ENCODE measurements around the gene OPALIN. TPM values are rescaled to one million over a fixed set of nuclear protein-coding genes. Genes with fewer than 3 reads are reported as not detected.

The OPALIN gene
- polyA plus RNA-seq, 1 of the 3 experiments (the other 2 are of a cell fraction): not detected

DNA sequence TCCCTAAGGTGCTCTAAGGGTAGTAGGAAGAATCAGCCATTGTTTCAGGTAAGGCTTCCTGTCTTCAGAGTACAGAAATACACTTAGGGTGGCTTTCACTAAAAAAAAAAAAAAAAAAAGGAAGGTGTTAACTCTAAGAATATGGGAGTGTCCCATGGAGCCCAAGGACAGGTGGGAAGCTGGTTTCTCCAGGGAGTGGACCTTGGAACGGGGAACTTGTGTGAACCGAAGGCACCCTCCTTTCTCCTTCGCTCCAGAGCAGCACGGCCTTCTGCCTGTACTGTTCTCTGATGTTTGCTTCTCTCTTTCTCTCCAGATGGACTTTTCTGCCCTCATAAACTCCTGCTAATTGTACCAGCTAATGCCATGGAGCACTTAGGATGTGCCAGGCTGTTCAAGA is 6.2 kb downstream of the OPALIN start:
- Histone ChIP-seq H2AFZ (ENCODE audit: low read depth) (no peak overlapping the region), H3K4me3 (ENCODE audit: low read depth in 2 of 2, low read length in 1 of 2) (no peak overlapping the region), H3F3A (replicated peaks; ENCODE audit: insufficient read depth) (no peaks in the 10 kb centered on the region), H3K4me2 (no peak overlapping the region), H3K9ac (no peak overlapping the region), H3K9me3 (no peaks in the 10 kb centered on the region), H4K20me1 (ENCODE audit: insufficient read depth) (no peaks in the 10 kb centered on the region), H3K4me1 (ENCODE audit: control insufficient read depth in 1 of 2, insufficient read depth in 2 of 2, low read depth in 1 of 2, low read length in 1 of 2) (no peaks in the 10 kb centered on the region), H3K79me2 (ENCODE audit: insufficient read depth) (no peaks in the 10 kb centered on the region), H3K27ac (ENCODE audit: low read depth in 2 of 2, low read length in 1 of 2) (no peak overlapping the region), H3K27me3 (ENCODE audit: insufficient read depth) (peaks cover 4% of the 10 kb centered on the region; the same call in 1 of the 2 replicates), H3K9me2 (no peaks in the 10 kb centered on the region; the same call in 1 of the 2 replicates), H3K36me3 (replicated peaks in 1 of 2; ENCODE audit: control insufficient read depth in 1 of 2, insufficient read depth in 2 of 2, low read length in 1 of 2) (no peaks in the 10 kb centered on the region)
- TF ChIP-seq JUND (IDR thresholded peaks at IDR 0.05) (no peak), TCF12 (IDR thresholded peaks at IDR 0.05) (no peak), EZH2phosphoT487 (IDR thresholded peaks at IDR 0.05; ENCODE audit: borderline replicate concordance, low read depth) (no peak), GABPA (IDR thresholded peaks at IDR 0.05; ENCODE audit: low read depth) (no peak), NFIC (IDR thresholded peaks at IDR 0.05; ENCODE audit: borderline replicate concordance) (no peak)
- WGBS (ENCODE audit: low lambda C conversion rate): 40% methylated on average over 4 of the region's 4 CpGs
- POLR2A ChIA-PET: no interaction called here
- CTCF ChIA-PET: interaction anchor here (2.1 to 2.6 kb wide), 2 partner anchors 12 to 18 kb away, joined by 8 to 13 read pairs; no protein-coding TSS in a partner anchor
- DNase-seq: no peak

DNA sequence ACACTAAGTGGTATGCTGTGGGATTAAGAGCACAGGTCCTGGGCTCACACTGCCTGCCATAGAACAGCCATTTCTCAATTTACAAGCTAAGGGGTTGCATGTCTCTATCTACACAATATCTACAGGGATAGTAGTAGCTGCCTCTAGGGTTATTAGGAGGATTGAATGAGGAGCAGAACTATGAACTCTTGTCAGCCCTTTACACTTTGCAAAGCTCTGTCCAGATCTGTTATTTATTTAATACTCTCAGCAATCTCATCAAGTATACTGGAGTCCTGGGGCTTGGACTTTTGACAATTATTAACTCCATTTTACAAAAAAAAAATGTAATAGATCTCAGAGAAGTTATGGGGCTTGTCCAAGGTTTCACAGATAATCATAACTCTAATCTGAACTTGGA is 6.8 kb downstream of the OPALIN start:
- DNase-seq: no peak
- H3K9me3 ChIP-seq: no peaks in the 10 kb centered on the region
- no peak overlapping the region for H3K4me3 ChIP-seq (ENCODE audit: low read depth in 2 of 2, low read length in 1 of 2)
- no peaks in the 10 kb centered on the region for H4K20me1 ChIP-seq (ENCODE audit: insufficient read depth)
- no peaks in the 10 kb centered on the region for H3K4me1 ChIP-seq (ENCODE audit: control insufficient read depth in 1 of 2, insufficient read depth in 2 of 2, low read depth in 1 of 2, low read length in 1 of 2)
- no peaks in the 10 kb centered on the region for H3F3A ChIP-seq (replicated peaks; ENCODE audit: insufficient read depth)
- no peaks in the 10 kb centered on the region; the same call in 1 of the 2 replicates for H3K9me2 ChIP-seq
- no peaks in the 10 kb centered on the region for H3K79me2 ChIP-seq (ENCODE audit: insufficient read depth)
- peaks cover 4% of the 10 kb centered on the region; the same call in 1 of the 2 replicates for H3K27me3 ChIP-seq (ENCODE audit: insufficient read depth)
- H3K9ac ChIP-seq: no peak overlapping the region
- POLR2A ChIA-PET: no interaction called here
- H3K27ac ChIP-seq (ENCODE audit: low read depth in 2 of 2, low read length in 1 of 2): no peak overlapping the region
- no peak for TF ChIP-seq EZH2phosphoT487 (IDR thresholded peaks at IDR 0.05; ENCODE audit: borderline replicate concordance, low read depth)
- no peak for TF ChIP-seq MEF2A (IDR thresholded peaks at IDR 0.05; ENCODE audit: borderline replicate concordance, low read depth)
- TF ChIP-seq, protein P1, sequence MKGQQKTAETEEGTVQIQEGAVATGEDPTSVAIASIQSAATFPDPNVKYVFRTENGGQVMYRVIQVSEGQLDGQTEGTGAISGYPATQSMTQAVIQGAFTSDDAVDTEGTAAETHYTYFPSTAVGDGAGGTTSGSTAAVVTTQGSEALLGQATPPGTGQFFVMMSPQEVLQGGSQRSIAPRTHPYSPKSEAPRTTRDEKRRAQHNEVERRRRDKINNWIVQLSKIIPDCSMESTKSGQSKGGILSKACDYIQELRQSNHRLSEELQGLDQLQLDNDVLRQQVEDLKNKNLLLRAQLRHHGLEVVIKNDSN (IDR thresholded peaks at IDR 0.05; ENCODE audit: borderline replicate concordance, low read depth): no peak
- TF ChIP-seq ELF1 (IDR thresholded peaks at IDR 0.05): no peak
- no peak overlapping the region for H2AFZ ChIP-seq (ENCODE audit: low read depth)
- CTCF ChIA-PET: interaction anchor here (2.1 to 2.6 kb wide), 2 partner anchors 12 to 18 kb away, joined by 8 to 13 read pairs; no protein-coding TSS in a partner anchor
- no peaks in the 10 kb centered on the region for H3K36me3 ChIP-seq (replicated peaks in 1 of 2; ENCODE audit: control insufficient read depth in 1 of 2, insufficient read depth in 2 of 2, low read length in 1 of 2)
- H3K4me2 ChIP-seq: no peak overlapping the region

DNA sequence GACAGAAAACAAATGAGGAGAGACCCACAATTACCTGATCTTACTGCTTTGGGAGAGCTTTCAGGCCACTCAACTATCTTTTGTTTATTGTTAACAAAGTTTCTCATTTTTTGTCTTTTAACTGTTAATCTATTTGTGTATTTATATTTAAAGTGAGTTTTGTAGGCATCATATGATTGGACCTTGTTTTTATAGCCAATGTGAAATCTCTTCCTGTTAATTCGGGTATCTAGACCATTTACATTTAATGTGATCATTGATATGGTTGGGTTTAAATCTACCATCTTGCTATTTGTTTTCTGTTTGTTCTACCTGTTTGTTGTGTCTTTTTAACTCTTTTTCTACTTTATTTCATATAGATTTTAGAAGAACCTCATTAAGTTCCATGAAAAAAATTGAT is 12.5 kb downstream of the OPALIN start:
- no peaks in the 10 kb centered on the region for H3K79me2 ChIP-seq (ENCODE audit: insufficient read depth)
- no peaks in the 10 kb centered on the region; the same call in 1 of the 2 replicates for H3K9me2 ChIP-seq
- no peaks in the 10 kb centered on the region for H3F3A ChIP-seq (replicated peaks; ENCODE audit: insufficient read depth)
- no peaks in the 10 kb centered on the region for H3K9me3 ChIP-seq
- DNase-seq: no peak
- no peak overlapping the region for H3K4me3 ChIP-seq (ENCODE audit: low read depth in 2 of 2, low read length in 1 of 2)
- ChIA-PET CTCF (interaction anchor here (1.4 to 2.6 kb wide), 3 partner anchors 12 to 329 kb away, joined by 4 to 14 read pairs (median 6); no protein-coding TSS in a partner anchor), POLR2A (no interaction called here)
- H3K4me2 ChIP-seq: no peak overlapping the region
- H3K4me1 ChIP-seq (ENCODE audit: control insufficient read depth in 1 of 2, insufficient read depth in 2 of 2, low read depth in 1 of 2, low read length in 1 of 2): no peaks in the 10 kb centered on the region
- no peak overlapping the region for H3K27ac ChIP-seq (ENCODE audit: low read depth in 2 of 2, low read length in 1 of 2)
- H4K20me1 ChIP-seq (ENCODE audit: insufficient read depth): no peaks in the 10 kb centered on the region
- no peak overlapping the region for H2AFZ ChIP-seq (ENCODE audit: low read depth)
- 0% methylated on average over 1 of the region's 1 CpG for WGBS (ENCODE audit: low lambda C conversion rate)
- H3K9ac ChIP-seq: no peak overlapping the region
- H3K36me3 ChIP-seq (replicated peaks in 1 of 2; ENCODE audit: control insufficient read depth in 1 of 2, insufficient read depth in 2 of 2, low read length in 1 of 2): no peaks in the 10 kb centered on the region
- no peaks in the 10 kb centered on the region; the same call in 1 of the 2 replicates for H3K27me3 ChIP-seq (ENCODE audit: insufficient read depth)
- TF ChIP-seq TEAD4 (IDR thresholded peaks at IDR 0.05; ENCODE audit: borderline replicate concordance, insufficient read depth) (no peak), NFIC (IDR thresholded peaks at IDR 0.05; ENCODE audit: borderline replicate concordance) (no peak), TCF12 (IDR thresholded peaks at IDR 0.05) (no peak), NRF1 (IDR thresholded peaks at IDR 0.05; ENCODE audit: low read depth, low read length) (no peak), MXI1 (IDR thresholded peaks at IDR 0.05; ENCODE audit: low read depth, low read length) (no peak), FOSL2 (IDR thresholded peaks at IDR 0.05; ENCODE audit: borderline replicate concordance, low read depth) (no peak), EP300 (IDR thresholded peaks at IDR 0.05; ENCODE audit: borderline replicate concordance in 1 of 2, low read depth in 1 of 2, low read length in 1 of 2) (no peak), EZH2phosphoT487 (IDR thresholded peaks at IDR 0.05; ENCODE audit: borderline replicate concordance, low read depth) (no peak), JUND (IDR thresholded peaks at IDR 0.05) (no peak), FOXM1 (IDR thresholded peaks at IDR 0.05; ENCODE audit: low read depth) (no peak), MEF2A (IDR thresholded peaks at IDR 0.05; ENCODE audit: borderline replicate concordance, low read depth) (no peak)
- TF ChIP-seq, protein P2, sequence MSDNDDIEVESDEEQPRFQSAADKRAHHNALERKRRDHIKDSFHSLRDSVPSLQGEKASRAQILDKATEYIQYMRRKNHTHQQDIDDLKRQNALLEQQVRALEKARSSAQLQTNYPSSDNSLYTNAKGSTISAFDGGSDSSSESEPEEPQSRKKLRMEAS (IDR thresholded peaks at IDR 0.05; ENCODE audit: low read depth): no peak
- TF ChIP-seq, protein P3, sequence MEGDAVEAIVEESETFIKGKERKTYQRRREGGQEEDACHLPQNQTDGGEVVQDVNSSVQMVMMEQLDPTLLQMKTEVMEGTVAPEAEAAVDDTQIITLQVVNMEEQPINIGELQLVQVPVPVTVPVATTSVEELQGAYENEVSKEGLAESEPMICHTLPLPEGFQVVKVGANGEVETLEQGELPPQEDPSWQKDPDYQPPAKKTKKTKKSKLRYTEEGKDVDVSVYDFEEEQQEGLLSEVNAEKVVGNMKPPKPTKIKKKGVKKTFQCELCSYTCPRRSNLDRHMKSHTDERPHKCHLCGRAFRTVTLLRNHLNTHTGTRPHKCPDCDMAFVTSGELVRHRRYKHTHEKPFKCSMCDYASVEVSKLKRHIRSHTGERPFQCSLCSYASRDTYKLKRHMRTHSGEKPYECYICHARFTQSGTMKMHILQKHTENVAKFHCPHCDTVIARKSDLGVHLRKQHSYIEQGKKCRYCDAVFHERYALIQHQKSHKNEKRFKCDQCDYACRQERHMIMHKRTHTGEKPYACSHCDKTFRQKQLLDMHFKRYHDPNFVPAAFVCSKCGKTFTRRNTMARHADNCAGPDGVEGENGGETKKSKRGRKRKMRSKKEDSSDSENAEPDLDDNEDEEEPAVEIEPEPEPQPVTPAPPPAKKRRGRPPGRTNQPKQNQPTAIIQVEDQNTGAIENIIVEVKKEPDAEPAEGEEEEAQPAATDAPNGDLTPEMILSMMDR (IDR thresholded peaks at IDR 0.05): no peak
- TF ChIP-seq, protein P4, sequence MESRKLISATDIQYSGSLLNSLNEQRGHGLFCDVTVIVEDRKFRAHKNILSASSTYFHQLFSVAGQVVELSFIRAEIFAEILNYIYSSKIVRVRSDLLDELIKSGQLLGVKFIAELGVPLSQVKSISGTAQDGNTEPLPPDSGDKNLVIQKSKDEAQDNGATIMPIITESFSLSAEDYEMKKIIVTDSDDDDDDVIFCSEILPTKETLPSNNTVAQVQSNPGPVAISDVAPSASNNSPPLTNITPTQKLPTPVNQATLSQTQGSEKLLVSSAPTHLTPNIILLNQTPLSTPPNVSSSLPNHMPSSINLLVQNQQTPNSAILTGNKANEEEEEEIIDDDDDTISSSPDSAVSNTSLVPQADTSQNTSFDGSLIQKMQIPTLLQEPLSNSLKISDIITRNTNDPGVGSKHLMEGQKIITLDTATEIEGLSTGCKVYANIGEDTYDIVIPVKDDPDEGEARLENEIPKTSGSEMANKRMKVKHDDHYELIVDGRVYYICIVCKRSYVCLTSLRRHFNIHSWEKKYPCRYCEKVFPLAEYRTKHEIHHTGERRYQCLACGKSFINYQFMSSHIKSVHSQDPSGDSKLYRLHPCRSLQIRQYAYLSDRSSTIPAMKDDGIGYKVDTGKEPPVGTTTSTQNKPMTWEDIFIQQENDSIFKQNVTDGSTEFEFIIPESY (IDR thresholded peaks at IDR 0.05; ENCODE audit: borderline replicate concordance, low read depth): no peak
